Stimulated activated naive B cell treated with anti-CD40 and anti-IgM and Interleukin-4, amounts not matched to agents 10 μg/mL and 1 μg/mL and 100 μg/mL, for 72 hours (primary cell): ENCODE measurements around the gene COQ5.
"Not testable (repeated sequence)": the region's sequence is repeated elsewhere in the genome, so short reads cannot be mapped to it uniquely, and the experiment has no call there.

Experiments used
- ATAC-seq, 2 donors: fragments of 150-1000 bp; cut with Tn5 transposase; replicated peaks; 2 replicates each; pipeline ENCODE4 v1.10.0; 2021; ENCODE audit warnings: moderate library complexity in 1 of 2
- DNase-seq: peaks from one replicate; pipeline ENCODE4 v3.0.0; 2021
- H3K27ac Mint-ChIP-seq: one replicate; pipeline ENCODE4 v1.8.0; 2022; ENCODE audit warnings: mild to moderate bottlenecking, mixed read lengths
- H3K27me3 Mint-ChIP-seq, 2 donors: one replicate each; pipeline ENCODE4 v1.8.0; 2022; ENCODE audit warnings: mixed read lengths in 2 of 2
- H3K36me3 Mint-ChIP-seq, 2 donors: one replicate each; pipeline ENCODE4 v1.8.0; 2022; ENCODE audit warnings: mixed read lengths in 2 of 2, mild to moderate bottlenecking in 1 of 2
- H3K4me1 Mint-ChIP-seq, 2 donors: one replicate each; pipeline ENCODE4 v1.8.0; 2022; ENCODE audit warnings: mixed read lengths in 2 of 2, mild to moderate bottlenecking in 1 of 2
- H3K4me3 Mint-ChIP-seq, 2 donors: one replicate each; pipeline ENCODE4 v1.8.0; 2022; ENCODE audit warnings: mild to moderate bottlenecking in 2 of 2, mixed read lengths in 2 of 2, moderate library complexity in 1 of 2
- H3K9me3 Mint-ChIP-seq, 2 donors: one replicate each; pipeline ENCODE4 v1.8.0; 2022; ENCODE audit warnings: mixed read lengths in 2 of 2, mild to moderate bottlenecking in 1 of 2

COQ5 gene

DNA sequence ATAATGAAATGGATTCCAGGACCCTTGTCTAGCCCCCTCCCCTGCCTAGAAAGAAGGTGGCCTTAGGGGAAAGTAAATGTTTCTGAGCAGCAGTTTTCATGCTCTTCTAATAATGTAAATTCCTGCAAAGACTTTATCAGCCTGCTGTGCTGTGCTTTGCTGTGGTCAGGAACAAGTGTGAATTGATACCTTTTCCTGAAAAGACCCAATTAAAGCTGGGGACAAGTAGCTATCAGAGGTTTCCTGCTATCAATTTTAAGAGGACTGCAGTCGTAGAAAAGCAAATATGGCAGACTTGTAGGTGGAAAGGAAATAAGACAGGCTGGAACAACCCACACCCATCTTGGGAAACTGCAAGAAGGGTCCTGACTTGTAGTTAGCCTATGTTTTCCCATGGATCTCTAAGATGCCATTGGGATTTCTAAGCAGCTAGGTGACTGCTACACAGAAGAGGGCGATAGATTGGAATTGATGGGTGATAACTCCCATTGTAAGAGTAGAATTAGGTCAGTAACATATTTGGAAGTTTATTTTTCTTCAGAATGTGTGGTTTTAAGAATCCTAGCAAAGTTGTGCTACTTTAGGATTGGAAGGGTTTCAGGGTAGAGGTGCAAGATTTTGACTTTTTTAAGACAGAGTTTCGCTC is 30.0 kb downstream of the COQ5 start:
- Mint-ChIP-seq H3K27ac (no peak overlapping the region), H3K9me3 (no peaks in the 10 kb centered on the region), H3K36me3 (peaks cover 37 to 58% of the 10 kb centered on the region in 2 donors), H3K4me3 (no peak overlapping the region), H3K27me3 (no peaks in the 10 kb centered on the region), H3K4me1 (peaks cover 22 to 38% of the 10 kb centered on the region in 2 donors)
- DNase-seq (no peak), ATAC-seq (no peak)

- no peak for DNase-seq
- peaks cover 28 to 47% of the 10 kb centered on the region in 2 donors for H3K36me3 Mint-ChIP-seq
These were observed 31.3 kb downstream of the COQ5 start for GRCh38 chr12:120497524-120498150.

GRCh38 chr12:120496413-120497340 is 32.3 kb downstream of the COQ5 start:
- ATAC-seq (peak; percentile 36 to 41), DNase-seq (peak; percentile 16)
- peak overlapping the region; percentile 91 to 94 for H3K4me3 Mint-ChIP-seq
- H3K36me3 Mint-ChIP-seq: peaks cover 26 to 44% of the 10 kb centered on the region in 2 donors
- H3K27me3 Mint-ChIP-seq: no peaks in the 10 kb centered on the region
- H3K27ac Mint-ChIP-seq: peak overlapping the region; percentile 96
- peaks cover 22 to 38% of the 10 kb centered on the region in 2 donors for H3K4me1 Mint-ChIP-seq
- H3K9me3 Mint-ChIP-seq: no peaks in the 10 kb centered on the region

More at GRCh38 chr12:120497524-120498150, 31.3 kb downstream of the COQ5 start:
- H3K27me3 Mint-ChIP-seq: no peaks in the 10 kb centered on the region
- H3K4me3 Mint-ChIP-seq: peak overlapping the region; percentile 91 to 94
- H3K4me1 Mint-ChIP-seq: peaks cover 22 to 38% of the 10 kb centered on the region in 2 donors
- ATAC-seq: no peak
- no peaks in the 10 kb centered on the region for H3K9me3 Mint-ChIP-seq
- peak overlapping the region; percentile 96 for H3K27ac Mint-ChIP-seq

- ATAC-seq: peak; percentile 96
- Mint-ChIP-seq H3K36me3 (peaks cover 26 to 48% of the 10 kb centered on the region in 2 donors), H3K4me3 (peak within 1 kb of the TSS; percentile 91 to 94), H3K9me3 (no peaks in the 10 kb centered on the region), H3K27me3 (no peaks in the 10 kb centered on the region), H3K4me1 (peaks cover 22 to 38% of the 10 kb centered on the region in 2 donors), H3K27ac (peak within 1 kb of the TSS; percentile 96)
- DNase-seq: peak; percentile 98
These were observed 33.1 kb downstream of the COQ5 start, which contains the start of gene DYNLL1 for GRCh38 chr12:120495731-120496412. TSS of gene DYNLL1 (plus strand) at chr12:120496113. CDS start at chr12:120496422, 309 bp downstream.

DNA sequence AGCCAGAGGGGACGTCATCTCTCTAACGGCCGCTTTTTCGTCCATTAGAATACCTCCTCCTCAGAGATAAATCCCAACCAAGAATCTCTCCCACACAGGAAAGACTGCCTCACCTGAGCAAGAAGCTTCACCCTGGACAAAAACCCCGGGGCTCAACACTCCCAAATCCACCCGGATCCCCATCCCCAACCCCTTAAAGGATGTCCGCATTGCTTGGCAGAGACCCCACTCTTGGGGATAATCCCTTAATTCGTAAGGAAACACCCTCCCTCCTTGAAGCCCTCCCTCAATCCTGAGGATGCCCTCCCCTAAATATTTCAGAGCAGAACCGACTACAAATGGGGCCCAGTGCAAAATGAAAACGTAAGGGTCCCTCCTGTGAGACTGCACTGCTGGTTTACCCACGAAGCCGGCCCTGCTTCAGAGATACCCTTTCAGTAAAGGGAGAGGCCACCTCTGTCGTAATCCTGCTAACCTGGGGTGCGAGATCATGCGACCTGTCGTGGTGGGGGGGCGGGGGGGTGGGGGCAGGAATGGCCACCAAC is 33.7 kb downstream of the COQ5 start:
- Mint-ChIP-seq H3K27me3 (no peaks in the 10 kb centered on the region), H3K4me3 (peak overlapping the region; percentile 91 to 94), H3K4me1 (peaks cover 22 to 38% of the 10 kb centered on the region in 2 donors), H3K27ac (peak overlapping the region; percentile 96), H3K9me3 (no peaks in the 10 kb centered on the region), H3K36me3 (peaks cover 28 to 45% of the 10 kb centered on the region in 2 donors)
- peak; percentile 25 for ATAC-seq
- DNase-seq: no peak

- ATAC-seq (no peak), DNase-seq (no peak)
- Mint-ChIP-seq H3K27ac (no peak overlapping the region), H3K27me3 (no peaks in the 10 kb centered on the region), H3K4me3 (no peak overlapping the region), H3K36me3 (peaks cover 6 to 21% of the 10 kb centered on the region in 2 donors), H3K9me3 (no peaks in the 10 kb centered on the region), H3K4me1 (peaks cover 13 to 17% of the 10 kb centered on the region in 2 donors)
These were observed 38.0 kb downstream of the COQ5 start for GRCh38 chr12:120490833-120491512.

DNA sequence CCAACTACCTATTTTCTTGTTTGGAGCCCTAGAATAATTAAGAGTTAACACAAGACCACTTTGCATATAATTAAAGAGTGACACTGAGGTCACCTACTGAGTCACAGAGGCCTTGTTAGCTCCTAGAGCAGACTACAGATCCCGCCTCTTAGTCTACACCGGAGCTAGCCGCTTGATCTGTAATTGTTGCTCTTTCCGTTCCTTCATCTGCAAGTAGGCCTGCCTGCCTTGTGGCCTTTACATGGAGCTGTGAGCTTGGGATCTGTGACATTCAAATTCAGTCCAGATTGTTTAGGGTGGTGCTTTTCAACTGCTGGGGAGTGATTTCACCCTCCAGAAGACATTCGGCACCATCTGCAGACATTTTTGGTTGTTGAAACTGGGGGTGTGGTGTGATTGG is 38.6 kb downstream of the COQ5 start:
- Mint-ChIP-seq H3K27ac (peak overlapping the region; percentile 22), H3K4me3 (no peak overlapping the region), H3K27me3 (no peaks in the 10 kb centered on the region), H3K9me3 (no peaks in the 10 kb centered on the region), H3K4me1 (peaks cover 9 to 15% of the 10 kb centered on the region in 2 donors), H3K36me3 (peaks cover 4 to 21% of the 10 kb centered on the region in 2 donors)
- ATAC-seq (no peak), DNase-seq (no peak)

DNA sequence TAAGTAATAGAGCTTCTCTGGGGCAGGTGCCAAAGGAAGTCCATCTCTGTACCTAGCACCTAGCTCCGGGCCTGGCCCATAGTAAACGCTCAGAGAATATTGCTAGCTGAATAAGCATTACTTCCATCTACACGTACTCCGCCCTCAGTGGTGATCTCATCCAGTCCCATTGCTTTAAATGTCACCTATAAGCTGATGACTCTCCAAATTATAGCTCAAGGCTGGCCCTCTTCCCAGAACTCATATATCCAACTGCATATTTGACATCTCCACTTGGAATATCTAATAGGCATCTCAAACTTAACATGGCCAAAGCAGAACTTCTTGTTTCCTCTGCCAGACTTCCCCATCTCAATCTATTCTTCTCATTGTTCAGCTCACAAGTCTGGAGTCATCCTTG is 39.9 kb downstream of the COQ5 start:
- Mint-ChIP-seq H3K27ac (no peak overlapping the region), H3K4me3 (no peak overlapping the region), H3K27me3 (no peaks in the 10 kb centered on the region), H3K36me3 (peaks cover 4 to 23% of the 10 kb centered on the region in 2 donors), H3K4me1 (peaks cover 0 to 10% of the 10 kb centered on the region in 2 donors), H3K9me3 (no peaks in the 10 kb centered on the region)
- ATAC-seq: no peak
- DNase-seq: no peak

- ATAC-seq (no peak), DNase-seq (no peak)
- Mint-ChIP-seq H3K4me1 (peaks cover 0 to 14% of the 10 kb centered on the region in 2 donors), H3K4me3 (no peak overlapping the region), H3K9me3 (no peaks in the 10 kb centered on the region), H3K27me3 (no peaks in the 10 kb centered on the region), H3K36me3 (peaks cover 6 to 26% of the 10 kb centered on the region in 2 donors), H3K27ac (peak overlapping the region; percentile 52)
These were observed 40.8 kb downstream of the COQ5 start for GRCh38 chr12:120488057-120488640.

- DNase-seq, H3K9me3 Mint-ChIP-seq, ATAC-seq, H3K4me3 Mint-ChIP-seq, H3K27me3 Mint-ChIP-seq, H3K27ac Mint-ChIP-seq: not testable (repeated sequence)
- Mint-ChIP-seq H3K36me3 (peaks cover 6 to 26% of the 10 kb centered on the region in 2 donors), H3K4me1 (peaks cover 0 to 14% of the 10 kb centered on the region in 2 donors)
These were observed 41.4 kb downstream of the COQ5 start for GRCh38 chr12:120487552-120487951.

GRCh38 chr12:120485961-120486881 is 42.7 kb downstream of the COQ5 start:
- no peaks in the 10 kb centered on the region for H3K9me3 Mint-ChIP-seq
- peak in 1 of 2 donors; percentile 10 for ATAC-seq
- no peak overlapping the region for H3K4me3 Mint-ChIP-seq
- H3K27ac Mint-ChIP-seq: no peak overlapping the region
- DNase-seq: no peak
- no peaks in the 10 kb centered on the region for H3K27me3 Mint-ChIP-seq
- peaks cover 0 to 14% of the 10 kb centered on the region in 2 donors for H3K4me1 Mint-ChIP-seq
- peaks cover 6 to 22% of the 10 kb centered on the region in 2 donors for H3K36me3 Mint-ChIP-seq

DNA sequence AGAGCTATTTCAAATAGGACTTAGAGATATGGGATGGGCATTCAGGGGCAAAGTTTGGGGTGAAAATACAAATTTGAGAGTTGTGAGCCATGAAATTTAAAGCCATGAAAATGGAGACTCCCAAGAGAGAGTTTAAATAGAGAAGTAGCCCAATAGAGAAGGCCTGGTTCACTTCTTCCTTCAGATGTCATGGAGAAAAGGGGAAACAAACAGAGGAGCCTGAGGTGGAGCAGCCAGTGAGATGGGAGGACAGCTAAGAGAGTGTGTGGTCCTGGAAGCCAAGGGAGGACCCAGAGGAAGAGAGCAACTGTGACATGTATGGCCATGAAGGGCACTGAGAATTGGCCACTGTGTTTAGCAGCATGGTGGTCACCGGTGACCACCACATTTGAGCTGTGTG is 45.3 kb downstream of the COQ5 start:
- H3K4me3 Mint-ChIP-seq: no peak overlapping the region
- DNase-seq (no peak), ATAC-seq (no peak)
- no peak overlapping the region for H3K27ac Mint-ChIP-seq
- H3K9me3 Mint-ChIP-seq: no peaks in the 10 kb centered on the region
- no peaks in the 10 kb centered on the region for H3K27me3 Mint-ChIP-seq
- H3K4me1 Mint-ChIP-seq: peaks cover 0 to 9% of the 10 kb centered on the region in 2 donors
- peaks cover 2 to 10% of the 10 kb centered on the region in 2 donors for H3K36me3 Mint-ChIP-seq
